ENCODE results near the gene KRT84.

The KRT84 gene

DNA sequence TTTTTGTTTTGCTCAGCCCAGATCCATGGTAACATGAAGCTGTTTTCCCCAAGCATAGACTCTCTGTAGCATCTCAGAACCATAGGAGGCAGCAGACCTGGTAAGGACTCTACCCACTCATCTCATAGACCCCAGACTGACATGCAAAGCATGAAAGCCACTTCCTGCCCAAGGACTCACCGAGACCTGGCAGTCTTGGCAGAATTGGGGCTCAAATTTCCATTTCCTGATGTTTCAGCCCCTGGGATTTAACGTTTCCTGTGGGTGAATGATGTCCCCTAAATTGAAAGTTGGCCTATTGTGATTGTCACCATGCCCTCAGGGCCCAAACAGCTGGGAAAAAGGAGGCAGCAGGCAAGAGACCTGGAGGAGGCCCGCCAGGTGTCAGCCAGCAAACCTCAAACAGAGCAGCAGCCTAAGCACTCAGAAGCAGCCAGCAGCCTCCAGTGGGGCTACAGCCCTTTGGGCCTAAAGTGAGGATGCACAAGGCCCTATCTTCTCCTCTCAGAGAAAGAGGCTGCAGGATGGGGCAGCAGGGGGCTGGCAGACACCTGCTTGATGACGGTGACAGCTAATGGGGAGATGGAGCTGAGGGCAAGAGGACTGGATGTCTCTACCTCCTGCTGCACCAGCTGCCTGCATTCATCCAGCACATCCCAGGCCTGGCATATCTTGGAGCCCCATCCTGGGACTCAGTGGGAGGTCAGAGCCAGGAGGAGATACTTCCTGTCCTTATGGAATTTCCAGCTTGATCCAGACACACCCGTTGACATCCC, 26.7 kb downstream of the KRT84 start:
- no peaks in the 10 kb centered on the region for H3K36me3 ChIP-seq (ENCODE audit: insufficient read depth, insufficient read length, low read length)
- H3K9ac ChIP-seq (ENCODE audit: insufficient read length, low read depth) = no peak overlapping the region
- no peak for DNase-seq (ENCODE audit: low read depth, low spot score)
- H3K27me3 ChIP-seq (ENCODE audit: insufficient read depth, insufficient read length) = no peaks in the 10 kb centered on the region
- peaks cover 7% of the 10 kb centered on the region for H3K4me1 ChIP-seq (ENCODE audit: insufficient read depth, insufficient read length)
- TF ChIP-seq ZNF274 (IDR thresholded peaks at IDR 0.05; ENCODE audit: low read depth, low read length) = no peak
- no peak for TF ChIP-seq YY1 (IDR thresholded peaks at IDR 0.05; ENCODE audit: insufficient read depth, insufficient read length)
- no peak for TF ChIP-seq SUZ12 (IDR thresholded peaks at IDR 0.05; ENCODE audit: extremely low read depth, insufficient read depth, insufficient read length)
- H3K9me3 ChIP-seq (ENCODE audit: insufficient read depth, low read length) = no peaks in the 10 kb centered on the region
- H3K4me3 ChIP-seq (ENCODE audit: insufficient read length, low read depth) = no peak overlapping the region

DNA sequence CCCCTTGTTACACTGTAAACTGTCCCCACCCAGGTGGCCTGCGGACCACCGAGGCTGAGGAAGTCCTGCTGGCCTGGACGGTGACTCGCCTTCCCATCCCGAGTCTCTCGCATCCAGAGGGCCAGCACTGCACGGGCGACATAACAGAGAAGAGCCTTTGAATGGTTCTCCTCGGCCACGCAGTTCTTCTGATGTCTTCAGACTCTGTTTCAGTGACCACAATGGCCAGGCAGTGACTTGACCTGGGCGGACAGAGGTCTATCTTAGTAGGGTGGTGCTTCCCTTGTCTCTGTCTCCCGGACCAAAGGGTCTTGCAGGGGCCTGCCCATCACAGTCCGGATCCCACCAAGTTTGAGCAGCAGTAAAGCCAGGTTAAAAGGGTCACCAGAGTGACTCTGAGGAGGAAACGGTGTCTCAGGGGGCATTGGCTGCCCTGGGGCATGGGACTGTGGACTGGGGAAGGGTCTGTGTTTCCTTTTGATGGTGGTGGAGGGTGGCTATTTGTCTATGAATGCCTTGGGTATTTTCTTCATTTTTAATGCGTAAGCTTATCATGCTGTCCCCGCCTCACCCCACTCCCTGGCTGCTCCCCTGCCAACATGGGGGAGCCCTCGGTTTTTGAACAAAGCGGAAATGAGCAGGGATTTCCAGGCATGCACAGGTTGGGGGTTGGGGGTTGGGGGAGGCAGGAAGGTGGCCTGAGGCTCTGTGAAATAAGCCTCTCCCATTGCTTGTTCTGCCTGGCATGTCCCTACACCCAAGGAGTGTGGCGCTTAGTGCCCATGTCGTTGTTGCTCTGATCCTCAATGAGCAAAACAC, 28.5 kb downstream of the KRT84 start:
- DNase-seq (ENCODE audit: low read depth, low spot score) = no peak
- Histone ChIP-seq H3K9me3 (ENCODE audit: insufficient read depth, low read length) (no peaks in the 10 kb centered on the region), H3K27me3 (ENCODE audit: insufficient read depth, insufficient read length) (peaks cover 4% of the 10 kb centered on the region), H3K4me1 (ENCODE audit: insufficient read depth, insufficient read length) (peaks cover 7% of the 10 kb centered on the region), H3K4me3 (ENCODE audit: insufficient read length, low read depth) (no peak overlapping the region), H3K36me3 (ENCODE audit: insufficient read depth, insufficient read length, low read length) (no peaks in the 10 kb centered on the region), H3K9ac (ENCODE audit: insufficient read length, low read depth) (no peak overlapping the region)
- no peak for TF ChIP-seq YY1 (IDR thresholded peaks at IDR 0.05; ENCODE audit: insufficient read depth, insufficient read length)
- no peak for TF ChIP-seq ZNF274 (IDR thresholded peaks at IDR 0.05; ENCODE audit: low read depth, low read length)
- no peak for TF ChIP-seq SUZ12 (IDR thresholded peaks at IDR 0.05; ENCODE audit: extremely low read depth, insufficient read depth, insufficient read length)

DNA sequence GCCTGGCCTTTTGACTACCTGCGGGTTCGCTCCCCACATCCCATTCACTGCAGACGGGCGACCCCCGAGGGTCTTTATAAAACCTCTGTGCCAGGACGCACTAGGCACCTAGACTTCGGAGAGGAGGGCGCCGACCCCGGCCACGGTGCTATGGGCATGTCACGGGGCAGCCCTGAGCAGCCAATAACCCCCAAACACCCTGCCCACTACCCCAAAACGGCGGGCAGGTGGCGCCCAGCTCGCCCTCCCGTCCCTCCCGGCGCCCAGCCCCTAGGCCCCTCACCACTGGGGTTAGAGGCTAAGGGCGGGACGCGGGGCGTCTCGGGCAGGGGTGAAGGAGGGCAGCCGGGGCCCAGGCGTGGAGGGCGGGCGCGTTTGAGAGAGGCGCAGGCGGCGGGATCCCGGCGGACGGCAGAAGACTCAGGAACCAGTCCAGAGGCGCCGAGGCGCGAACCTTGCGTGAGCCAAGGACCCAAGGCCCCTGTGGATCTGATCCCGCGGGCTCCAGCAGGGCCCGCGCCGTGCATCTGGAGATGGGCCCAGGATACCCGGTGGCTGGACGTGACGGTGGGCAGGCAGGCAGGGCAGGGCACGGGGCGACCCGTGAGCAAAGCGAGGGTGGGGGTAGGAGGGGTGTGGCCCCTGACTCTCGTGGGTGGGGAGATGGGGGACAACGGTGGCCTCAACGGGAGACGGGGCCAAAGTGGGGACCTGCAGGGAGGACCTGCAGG, 29.3 kb downstream of the KRT84 start:
- peaks cover 7% of the 10 kb centered on the region for H3K4me1 ChIP-seq (ENCODE audit: insufficient read depth, insufficient read length)
- TF ChIP-seq SUZ12 (IDR thresholded peaks at IDR 0.05; ENCODE audit: extremely low read depth, insufficient read depth, insufficient read length) = no peak
- TF ChIP-seq ZNF274 (IDR thresholded peaks at IDR 0.05; ENCODE audit: low read depth, low read length) = no peak
- no peak for TF ChIP-seq YY1 (IDR thresholded peaks at IDR 0.05; ENCODE audit: insufficient read depth, insufficient read length)
- DNase-seq (ENCODE audit: low read depth, low spot score) = no peak
- peaks cover 4% of the 10 kb centered on the region for H3K27me3 ChIP-seq (ENCODE audit: insufficient read depth, insufficient read length)
- H3K9me3 ChIP-seq (ENCODE audit: insufficient read depth, low read length) = no peaks in the 10 kb centered on the region
- no peak overlapping the region for H3K9ac ChIP-seq (ENCODE audit: insufficient read length, low read depth)
- H3K36me3 ChIP-seq (ENCODE audit: insufficient read depth, insufficient read length, low read length) = no peaks in the 10 kb centered on the region
- H3K4me3 ChIP-seq (ENCODE audit: insufficient read length, low read depth) = no peak overlapping the region

DNA sequence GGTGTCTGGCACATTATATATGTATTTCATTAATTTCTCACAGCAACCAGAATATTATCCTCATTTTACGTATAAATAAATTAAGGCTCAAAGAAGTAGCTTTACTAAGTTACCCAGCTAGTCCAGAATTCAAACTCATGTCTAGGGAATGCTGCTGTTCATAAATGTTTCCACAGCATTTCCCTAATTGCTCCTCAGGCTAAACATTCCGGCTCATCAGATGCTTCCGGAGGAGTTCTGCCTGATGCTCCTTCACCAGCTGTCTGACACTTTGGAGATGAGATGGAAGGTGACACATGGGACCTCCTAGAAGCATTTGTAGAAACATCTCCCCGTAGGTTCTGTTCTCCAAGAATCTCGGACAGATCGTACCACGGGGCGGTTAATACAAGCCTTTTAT, 30.3 kb downstream of the KRT84 start:
- no peaks in the 10 kb centered on the region for H3K36me3 ChIP-seq (ENCODE audit: insufficient read depth, insufficient read length, low read length)
- TF ChIP-seq SUZ12 (IDR thresholded peaks at IDR 0.05; ENCODE audit: extremely low read depth, insufficient read depth, insufficient read length) (no peak), ZNF274 (IDR thresholded peaks at IDR 0.05; ENCODE audit: low read depth, low read length) (no peak), YY1 (IDR thresholded peaks at IDR 0.05; ENCODE audit: insufficient read depth, insufficient read length) (no peak)
- H3K27me3 ChIP-seq (ENCODE audit: insufficient read depth, insufficient read length) = peaks cover 4% of the 10 kb centered on the region
- no peak for DNase-seq (ENCODE audit: low read depth, low spot score)
- H3K4me3 ChIP-seq (ENCODE audit: insufficient read length, low read depth) = no peak overlapping the region
- no peak overlapping the region for H3K9ac ChIP-seq (ENCODE audit: insufficient read length, low read depth)
- H3K9me3 ChIP-seq (ENCODE audit: insufficient read depth, low read length) = no peaks in the 10 kb centered on the region
- peaks cover 7% of the 10 kb centered on the region for H3K4me1 ChIP-seq (ENCODE audit: insufficient read depth, insufficient read length)

DNA sequence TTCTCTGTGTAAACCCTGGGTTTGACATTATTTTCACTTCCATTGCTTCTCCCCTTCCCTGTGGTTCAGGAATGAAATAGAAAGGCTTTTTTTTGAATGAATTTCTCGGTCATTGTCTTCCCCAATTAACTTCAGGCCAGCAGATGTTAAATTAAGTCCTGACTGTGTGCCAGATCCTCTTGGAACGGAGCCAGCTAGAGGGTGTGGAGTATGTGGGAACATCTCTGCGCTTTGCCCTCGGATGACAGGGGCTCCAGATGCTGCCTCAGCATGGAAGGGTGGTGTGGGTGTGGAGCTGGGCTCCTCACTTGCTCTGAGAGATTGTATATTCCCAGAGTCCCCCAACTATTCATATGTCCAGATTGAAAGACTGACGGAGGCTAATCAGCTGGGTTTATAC, 31.3 kb downstream of the KRT84 start:
- TF ChIP-seq YY1 (IDR thresholded peaks at IDR 0.05; ENCODE audit: insufficient read depth, insufficient read length) = no peak
- no peak for DNase-seq (ENCODE audit: low read depth, low spot score)
- H3K9me3 ChIP-seq (ENCODE audit: insufficient read depth, low read length) = no peaks in the 10 kb centered on the region
- H3K36me3 ChIP-seq (ENCODE audit: insufficient read depth, insufficient read length, low read length) = no peaks in the 10 kb centered on the region
- peaks cover 7% of the 10 kb centered on the region for H3K4me1 ChIP-seq (ENCODE audit: insufficient read depth, insufficient read length)
- no peak overlapping the region for H3K9ac ChIP-seq (ENCODE audit: insufficient read length, low read depth)
- H3K4me3 ChIP-seq (ENCODE audit: insufficient read length, low read depth) = no peak overlapping the region
- H3K27me3 ChIP-seq (ENCODE audit: insufficient read depth, insufficient read length) = peaks cover 4% of the 10 kb centered on the region

DNA sequence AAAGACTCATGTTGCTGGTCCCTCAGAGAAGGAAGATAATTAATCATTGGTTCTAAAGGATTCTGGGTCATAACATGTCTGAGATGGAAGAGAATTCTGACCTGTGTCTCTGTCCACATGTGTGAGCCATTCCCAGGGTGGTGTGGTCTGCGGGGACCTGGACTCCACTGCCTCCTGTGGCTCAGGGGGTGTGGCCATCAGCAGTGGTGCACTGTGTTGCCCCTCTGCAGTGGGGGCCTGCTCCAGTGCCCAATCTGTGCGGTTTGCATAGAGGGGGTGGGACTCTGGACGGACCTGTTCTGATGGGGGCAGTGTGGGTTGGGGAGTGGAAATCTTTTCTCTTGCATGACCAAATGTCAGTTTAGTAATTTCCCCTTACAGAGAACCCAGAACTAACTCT, 31.7 kb downstream of the KRT84 start:
- DNase-seq (ENCODE audit: low read depth, low spot score) = no peak
- no peak overlapping the region for H3K9ac ChIP-seq (ENCODE audit: insufficient read length, low read depth)
- no peaks in the 10 kb centered on the region for H3K36me3 ChIP-seq (ENCODE audit: insufficient read depth, insufficient read length, low read length)
- H3K9me3 ChIP-seq (ENCODE audit: insufficient read depth, low read length) = no peaks in the 10 kb centered on the region
- no peak overlapping the region for H3K4me3 ChIP-seq (ENCODE audit: insufficient read length, low read depth)
- peaks cover 3% of the 10 kb centered on the region for H3K4me1 ChIP-seq (ENCODE audit: insufficient read depth, insufficient read length)
- no peak for TF ChIP-seq ZNF274 (IDR thresholded peaks at IDR 0.05; ENCODE audit: low read depth, low read length)
- TF ChIP-seq YY1 (IDR thresholded peaks at IDR 0.05; ENCODE audit: insufficient read depth, insufficient read length) = no peak
- no peak for TF ChIP-seq SUZ12 (IDR thresholded peaks at IDR 0.05; ENCODE audit: extremely low read depth, insufficient read depth, insufficient read length)
- peaks cover 4% of the 10 kb centered on the region for H3K27me3 ChIP-seq (ENCODE audit: insufficient read depth, insufficient read length)

DNA sequence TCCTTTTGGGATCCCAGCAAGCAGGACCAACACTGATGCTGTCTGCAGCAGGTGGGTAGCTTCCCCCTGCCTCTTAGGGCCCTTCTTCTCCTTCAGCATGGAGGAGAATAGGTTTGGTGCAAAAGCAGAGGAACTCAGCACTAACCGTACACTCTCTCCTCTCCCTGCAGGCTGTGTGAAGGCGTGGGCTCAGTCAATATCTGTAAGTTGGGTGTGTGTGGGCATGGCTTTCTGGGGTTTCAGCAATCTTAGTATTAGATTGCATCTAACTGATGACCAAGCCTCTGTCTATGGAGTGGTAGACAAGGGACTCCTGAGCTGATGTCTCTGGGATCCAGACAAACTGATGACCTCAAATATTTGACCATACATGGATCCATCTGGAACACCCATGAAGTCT, 32.5 kb downstream of the KRT84 start:
- Histone ChIP-seq H3K9ac (ENCODE audit: insufficient read length, low read depth) (no peak overlapping the region), H3K9me3 (ENCODE audit: insufficient read depth, low read length) (no peaks in the 10 kb centered on the region), H3K36me3 (ENCODE audit: insufficient read depth, insufficient read length, low read length) (no peaks in the 10 kb centered on the region), H3K4me1 (ENCODE audit: insufficient read depth, insufficient read length) (no peaks in the 10 kb centered on the region), H3K27me3 (ENCODE audit: insufficient read depth, insufficient read length) (peaks cover 4% of the 10 kb centered on the region), H3K4me3 (ENCODE audit: insufficient read length, low read depth) (no peak overlapping the region)
- DNase-seq (ENCODE audit: low read depth, low spot score) = no peak
- TF ChIP-seq SUZ12 (IDR thresholded peaks at IDR 0.05; ENCODE audit: extremely low read depth, insufficient read depth, insufficient read length) (no peak), YY1 (IDR thresholded peaks at IDR 0.05; ENCODE audit: insufficient read depth, insufficient read length) (no peak), ZNF274 (IDR thresholded peaks at IDR 0.05; ENCODE audit: low read depth, low read length) (no peak)
